HG03432 (cell line): ENCODE data around the gene SEL1L3.

ENCODE experiments used
- ATAC-seq: cut with Tn5 transposase; IDR thresholded peaks from one replicate; pipeline ENCODE4 v1.9.1; 2021; ENCODE audit warnings: mild to moderate bottlenecking, moderate library complexity; ENCODE audit not compliant: unreplicated experiment

SEL1L3 gene

DNA sequence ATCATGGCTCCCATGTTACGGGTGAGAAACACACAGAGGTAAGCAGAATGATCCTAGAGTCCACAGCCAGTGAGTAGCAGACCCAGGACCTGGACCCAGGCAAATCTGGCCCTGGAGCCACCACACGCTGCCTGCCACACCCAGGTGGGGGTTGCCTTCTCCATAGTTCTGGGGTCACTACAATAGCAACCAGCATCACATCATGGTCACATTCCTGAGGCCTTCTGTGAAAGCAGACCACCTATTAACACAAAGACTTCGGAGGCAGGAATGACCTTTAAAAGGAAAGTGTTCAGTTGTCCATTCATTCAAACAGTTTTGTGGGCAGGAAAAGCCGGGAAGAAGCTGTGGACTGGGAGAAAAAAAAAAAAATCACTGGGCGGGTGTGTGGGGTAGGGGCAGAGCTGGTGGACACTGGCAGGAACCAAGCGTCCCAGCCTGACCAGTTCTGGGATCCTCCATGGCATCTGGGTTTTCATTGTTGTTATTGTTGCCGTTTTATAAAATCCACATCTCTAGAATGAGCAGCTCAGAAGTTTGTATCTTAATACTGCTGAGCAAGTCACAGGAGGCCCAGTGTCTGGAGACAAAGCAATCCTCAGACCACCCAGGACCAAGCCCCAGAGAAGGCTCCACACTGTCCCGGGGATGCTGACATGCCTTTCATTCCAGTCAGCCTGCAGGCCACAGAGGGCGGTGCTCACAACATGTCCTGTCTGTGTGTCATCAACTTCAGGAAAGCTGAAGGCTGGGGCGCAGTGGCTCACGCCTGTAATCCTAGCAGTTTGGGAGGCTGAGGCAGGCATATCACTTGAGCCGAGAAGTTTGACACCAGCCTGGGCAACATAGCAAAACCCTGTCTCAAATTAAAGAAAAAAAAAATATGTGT, 67.0 kb downstream of the SEL1L3 start:
- no peak for ATAC-seq

DNA sequence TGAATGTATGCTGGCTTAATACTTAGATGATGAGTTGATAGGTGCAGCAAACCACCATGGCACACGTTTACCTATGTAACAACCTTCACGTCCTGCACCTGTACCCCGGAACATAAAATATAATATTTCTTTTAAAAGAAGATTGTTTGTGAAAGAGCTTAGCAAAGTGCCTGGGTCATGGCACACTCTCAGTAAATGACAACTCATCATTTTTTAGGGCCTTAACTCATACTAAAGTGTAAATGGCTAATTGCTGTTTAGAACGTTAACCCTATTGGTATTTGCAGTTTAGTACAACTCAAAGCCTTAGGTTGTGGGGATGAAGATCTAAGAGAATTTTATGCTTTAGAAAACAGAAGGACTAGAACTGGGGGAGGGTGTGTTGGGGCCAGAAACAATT, 67.7 kb downstream of the SEL1L3 start:
- no peak for ATAC-seq

DNA sequence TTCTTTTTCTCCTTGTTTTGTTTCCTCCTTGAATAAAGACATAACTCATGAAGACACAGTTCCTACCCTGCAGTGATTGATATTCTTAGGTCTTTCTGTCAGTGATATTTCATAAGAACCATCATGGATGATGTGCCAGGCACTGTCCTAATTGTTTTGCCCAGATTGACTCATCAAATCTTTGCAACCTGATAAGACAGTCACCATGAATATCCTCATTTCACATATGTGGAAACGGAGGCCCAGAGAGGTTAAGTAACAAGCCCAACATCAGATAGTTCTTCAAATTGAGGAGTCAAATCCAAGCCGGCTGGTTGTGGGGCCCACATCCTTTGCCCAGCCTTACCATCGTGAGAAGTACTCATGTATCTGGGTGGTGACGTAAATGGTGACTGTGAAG, 69.9 kb downstream of the SEL1L3 start:
- no peak for ATAC-seq

DNA sequence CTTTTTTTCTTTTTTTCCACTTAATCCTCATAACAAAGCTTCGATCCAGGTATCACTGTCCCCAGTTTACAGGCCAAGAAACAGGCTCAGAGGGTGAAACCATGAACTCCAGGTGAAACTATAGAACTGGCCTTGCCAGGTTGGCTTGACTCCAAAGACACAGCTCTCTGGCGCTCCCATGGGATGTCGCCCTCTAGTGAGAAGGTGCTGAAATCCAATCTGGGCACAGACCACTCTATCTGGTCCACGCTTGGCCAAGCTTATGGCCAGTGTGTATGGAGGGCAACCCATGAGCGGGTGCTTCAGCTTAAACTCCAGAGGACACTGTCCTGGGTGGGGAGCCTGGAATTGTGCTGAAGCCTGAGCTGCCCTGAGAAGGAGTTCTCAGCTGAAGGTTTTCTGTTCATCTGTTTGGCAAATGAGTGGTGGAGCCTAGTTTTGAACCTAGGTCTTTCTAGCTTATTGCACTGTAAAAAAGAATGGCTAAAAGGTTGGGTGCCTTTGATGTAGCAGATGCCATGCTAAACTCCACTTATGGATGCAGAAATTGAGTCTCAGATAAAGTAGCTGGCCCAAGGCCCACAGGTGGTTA, 70.5 kb downstream of the SEL1L3 start:
- ATAC-seq = no peak

DNA sequence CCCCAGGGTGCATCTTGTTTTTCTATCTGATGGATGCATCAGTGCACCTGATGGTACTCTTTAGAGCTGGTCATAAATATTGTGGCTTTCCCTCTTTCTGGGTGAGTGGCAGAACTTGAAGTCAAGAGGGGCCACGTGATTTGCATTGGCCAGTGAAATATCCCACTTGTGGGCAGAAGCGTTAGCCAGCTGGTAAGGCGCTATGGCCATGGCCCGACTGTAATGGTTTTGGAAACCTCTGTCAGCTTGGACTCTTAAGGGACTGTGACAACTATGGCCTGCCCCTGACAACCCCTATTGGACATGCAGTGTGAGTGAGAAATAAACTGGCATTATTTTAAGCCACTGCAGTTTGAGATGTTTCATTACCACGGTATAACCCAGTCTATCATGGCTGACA, 72.8 kb downstream of the SEL1L3 start:
- ATAC-seq = no peak

DNA sequence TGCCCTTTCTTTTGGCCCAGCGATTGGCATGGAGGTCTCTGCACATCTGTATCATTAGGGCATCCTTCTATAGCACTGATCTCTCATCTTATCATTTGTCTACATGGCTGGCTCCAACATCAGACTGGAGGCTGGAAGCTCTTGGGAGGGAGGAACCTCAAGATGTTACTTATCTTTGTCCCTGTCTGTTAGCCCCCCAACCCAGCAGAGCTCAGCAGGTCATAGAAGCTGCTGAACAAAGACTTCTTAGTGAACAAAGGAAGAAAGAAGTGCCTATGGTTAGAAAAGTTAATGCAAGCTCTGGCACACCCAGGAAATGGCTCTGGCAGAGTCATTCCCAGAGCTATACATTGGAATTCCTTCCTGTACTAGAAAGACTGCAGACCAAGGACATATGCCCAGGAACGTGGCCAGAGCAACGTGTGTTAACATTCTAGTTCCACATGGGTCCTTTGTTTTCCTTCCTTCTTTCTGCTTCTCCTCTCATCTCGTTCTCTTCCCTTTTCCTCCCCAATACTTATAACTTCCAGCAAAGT, 74.0 kb downstream of the SEL1L3 start:
- ATAC-seq = no peak

DNA sequence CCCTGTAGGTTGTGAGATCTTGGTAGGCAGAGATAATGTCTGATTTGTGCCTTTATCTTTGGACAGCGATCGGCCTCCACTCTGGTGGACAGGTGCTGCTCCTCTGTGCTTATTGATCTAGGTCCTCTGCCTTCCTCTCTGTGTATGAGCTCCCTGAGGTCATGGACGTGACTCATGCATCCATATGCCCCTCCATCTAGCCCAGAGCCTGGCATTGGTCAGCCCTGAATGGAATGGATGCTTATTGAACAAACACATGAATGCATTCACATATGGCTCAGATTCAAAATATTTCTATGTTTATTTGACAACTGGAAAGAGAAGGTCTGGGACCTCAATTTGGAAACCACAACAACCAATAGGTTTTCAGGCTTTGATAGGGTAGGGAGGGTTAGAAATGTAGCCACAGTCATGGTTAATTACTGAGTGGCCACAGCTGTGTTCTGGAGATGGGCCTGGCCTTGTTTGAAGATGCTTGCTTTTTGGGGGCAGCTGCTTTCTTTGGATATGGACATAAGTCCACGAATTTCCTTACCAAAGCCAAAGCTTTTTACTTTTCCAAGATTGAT, 76.2 kb downstream of the SEL1L3 start:
- no peak for ATAC-seq

DNA sequence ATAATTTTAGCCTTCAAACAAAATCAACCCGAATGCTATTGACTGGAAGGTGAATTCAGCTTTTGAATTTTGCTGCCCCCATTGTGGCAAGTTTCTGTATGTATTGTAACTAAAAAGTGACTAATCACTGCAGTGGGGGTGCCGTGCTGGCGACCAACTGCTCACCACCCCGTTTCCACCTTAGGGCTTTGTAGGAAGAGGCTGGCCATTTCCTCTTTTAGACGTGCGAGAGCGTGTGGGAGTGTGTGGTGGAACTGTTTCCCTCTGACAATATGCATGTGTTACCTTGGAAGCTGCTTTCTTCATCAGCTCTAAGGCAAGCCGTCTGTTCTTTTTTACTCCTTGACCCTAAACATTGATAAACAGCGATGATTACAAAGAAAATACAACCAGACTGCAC, 78.8 kb downstream of the SEL1L3 start:
- no peak for ATAC-seq

DNA sequence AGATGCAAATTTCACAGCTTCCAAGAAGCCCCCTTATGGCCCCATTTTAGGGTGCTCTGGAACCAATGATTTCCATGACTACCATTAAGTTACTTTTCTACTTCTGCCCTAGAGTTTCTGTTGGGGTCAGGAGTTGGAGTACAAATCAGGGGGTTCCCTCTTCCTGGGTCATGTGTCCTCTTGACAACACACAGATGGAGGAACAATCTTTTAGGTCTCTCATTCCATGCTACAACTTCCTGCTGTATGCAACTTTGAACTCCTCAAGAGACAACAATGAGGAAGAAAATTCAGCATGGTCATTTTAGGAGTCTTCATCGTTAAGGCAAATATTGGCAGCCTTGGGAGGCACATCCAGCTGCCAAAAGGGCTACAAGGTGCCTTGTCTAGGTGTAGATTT, 79.7 kb downstream of the SEL1L3 start:
- no peak for ATAC-seq

DNA sequence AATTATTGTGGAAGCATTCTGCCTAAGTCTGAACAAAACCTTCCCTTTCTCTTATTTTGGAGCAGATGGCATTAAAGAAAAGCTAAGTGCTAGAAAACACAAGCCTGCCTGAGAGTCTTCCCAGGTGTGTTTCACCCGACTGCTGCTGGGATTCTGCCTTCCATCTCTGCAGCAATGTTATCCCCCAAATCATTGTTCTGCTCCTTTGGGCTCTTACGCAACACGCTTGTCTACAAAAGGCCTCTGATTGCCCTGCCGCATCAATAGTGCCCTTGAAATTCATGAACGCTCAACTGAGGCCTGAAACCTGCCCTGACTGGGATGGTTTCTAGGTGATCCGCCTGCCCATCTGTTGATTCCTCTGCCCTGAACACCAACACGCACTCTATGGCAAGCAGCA, 80.3 kb downstream of the SEL1L3 start:
- ATAC-seq = no peak

DNA sequence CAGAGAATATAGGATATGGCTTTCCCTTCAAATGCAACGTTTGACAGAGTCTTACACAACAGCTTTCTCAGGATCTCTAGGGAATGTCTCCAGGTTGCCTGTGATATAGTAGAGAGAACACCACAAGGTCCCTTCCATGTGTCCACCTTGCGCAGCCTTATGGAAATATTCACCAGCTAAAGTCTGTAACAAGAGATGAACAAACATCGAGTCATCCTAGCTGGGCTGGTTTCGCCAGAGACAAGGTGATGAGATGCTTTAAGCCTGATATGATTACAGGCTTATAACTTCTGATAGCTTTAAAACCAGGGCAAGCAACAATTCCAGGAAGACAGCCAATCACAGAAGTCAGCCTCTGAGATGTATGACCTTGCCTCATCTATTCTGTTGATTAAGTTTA, 83.8 kb downstream of the SEL1L3 start:
- no peak for ATAC-seq

DNA sequence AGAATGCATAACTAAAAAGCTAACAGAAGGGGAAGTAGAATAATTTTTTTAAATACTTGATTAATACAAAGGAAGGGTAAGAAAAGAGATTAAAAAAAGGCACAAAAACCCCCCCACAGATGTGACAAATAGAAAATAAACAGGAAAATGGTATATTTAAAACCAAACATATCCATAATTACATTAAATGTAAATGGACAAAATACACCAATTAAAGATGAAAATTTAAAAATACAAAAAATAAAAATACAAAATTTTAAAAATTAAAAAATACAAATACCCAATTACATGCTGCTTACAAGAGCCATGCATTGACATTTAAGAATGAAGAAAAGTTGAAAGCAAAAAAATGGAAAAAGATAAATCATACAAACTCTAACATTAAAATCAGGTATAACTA, 86.0 kb downstream of the SEL1L3 start:
- no peak for ATAC-seq

DNA sequence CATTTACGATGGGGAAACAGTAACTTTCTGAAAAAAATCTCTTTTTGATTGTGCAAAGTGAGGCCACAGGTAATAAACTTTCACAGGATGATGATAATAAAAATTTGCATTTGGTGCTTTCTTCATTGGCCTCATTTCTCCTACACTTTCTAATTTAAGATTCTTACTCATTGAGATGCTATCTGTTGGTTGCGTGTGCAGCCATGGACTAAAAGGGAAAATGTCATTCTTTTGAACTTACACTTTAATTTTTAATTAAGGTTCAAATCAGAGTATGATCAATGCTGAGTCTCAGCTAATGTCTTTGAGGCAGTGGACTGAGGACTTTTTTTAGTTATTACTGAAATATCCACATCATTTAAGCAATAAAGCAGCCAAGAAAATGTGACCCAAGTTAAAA, 87.6 kb downstream of the SEL1L3 start:
- no peak for ATAC-seq

DNA sequence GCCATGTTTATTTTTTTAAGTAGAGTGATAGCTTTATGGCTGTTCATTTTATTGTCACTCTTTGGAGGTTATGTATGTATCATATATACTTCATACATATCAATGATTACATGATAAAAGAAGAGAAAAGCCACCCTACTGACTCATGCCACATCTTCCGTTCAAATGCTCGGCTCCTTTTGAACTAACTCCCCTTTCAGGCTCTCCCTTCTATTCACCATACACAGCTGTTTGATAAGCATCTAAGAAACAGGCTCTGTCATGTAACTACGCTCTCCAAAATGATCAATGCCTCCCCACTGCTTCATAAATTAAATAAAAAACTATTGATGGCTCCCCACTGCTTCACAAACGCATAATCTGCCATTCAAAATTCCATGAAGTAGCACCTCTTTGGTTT, 89.4 kb downstream of the SEL1L3 start:
- ATAC-seq = no peak

DNA sequence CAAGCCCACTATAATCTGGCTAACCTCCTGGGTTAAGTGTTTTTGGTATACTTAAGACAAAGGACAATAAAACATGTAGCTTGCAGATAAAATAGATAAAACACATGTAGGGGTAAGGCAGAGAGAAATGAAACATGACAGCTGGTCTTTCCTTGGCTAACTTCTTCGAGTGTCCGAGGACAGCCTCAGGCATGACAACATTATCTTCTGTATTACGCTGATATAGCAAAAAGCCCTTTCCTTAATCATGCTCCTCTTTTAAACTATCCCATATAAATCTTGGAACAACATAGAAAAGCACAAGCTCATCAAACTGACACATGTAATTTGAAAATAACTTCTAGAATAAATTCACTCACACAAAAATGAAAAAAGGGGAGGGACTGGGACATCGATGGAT, 91.1 kb downstream of the SEL1L3 start:
- ATAC-seq = no peak

DNA sequence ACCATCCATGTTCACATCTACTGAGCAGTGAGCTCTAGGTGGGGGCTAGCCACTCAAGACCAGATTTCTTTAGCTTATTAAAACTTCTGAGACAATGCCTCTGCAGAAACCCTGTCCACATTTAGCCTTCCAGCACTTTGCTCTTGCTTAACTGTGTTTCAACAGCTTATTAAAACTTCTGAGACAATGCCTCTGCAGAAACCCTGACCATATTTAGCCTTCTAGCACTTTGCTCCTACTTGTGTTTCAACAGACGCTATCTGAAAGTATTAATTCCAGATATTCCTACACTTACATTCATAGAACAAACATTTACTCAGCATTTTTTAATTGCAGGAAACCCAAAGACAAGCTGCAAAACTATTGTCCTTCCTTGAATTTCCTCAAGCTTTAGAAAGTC, 91.9 kb downstream of the SEL1L3 start:
- ATAC-seq = no peak

DNA sequence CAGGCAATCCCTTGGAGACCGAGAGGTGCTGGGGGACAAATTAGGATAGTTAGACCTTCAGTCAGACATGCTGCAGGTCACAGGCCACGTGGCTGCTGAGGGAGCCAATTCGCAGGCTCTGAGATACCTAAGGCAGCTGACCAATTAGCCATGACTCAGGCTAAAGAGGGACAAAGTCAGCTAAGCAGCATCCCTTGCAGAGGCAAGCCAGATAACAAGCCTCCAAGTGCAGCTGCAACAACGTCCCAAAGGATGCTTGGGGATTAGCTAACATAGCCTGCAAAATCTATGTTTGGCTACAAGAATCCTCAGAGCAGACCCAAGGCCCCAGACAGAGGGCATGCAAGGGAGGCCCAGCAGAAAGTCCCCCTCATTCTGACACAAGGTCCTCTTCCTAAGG, 93.5 kb downstream of the SEL1L3 start:
- ATAC-seq = no peak

DNA sequence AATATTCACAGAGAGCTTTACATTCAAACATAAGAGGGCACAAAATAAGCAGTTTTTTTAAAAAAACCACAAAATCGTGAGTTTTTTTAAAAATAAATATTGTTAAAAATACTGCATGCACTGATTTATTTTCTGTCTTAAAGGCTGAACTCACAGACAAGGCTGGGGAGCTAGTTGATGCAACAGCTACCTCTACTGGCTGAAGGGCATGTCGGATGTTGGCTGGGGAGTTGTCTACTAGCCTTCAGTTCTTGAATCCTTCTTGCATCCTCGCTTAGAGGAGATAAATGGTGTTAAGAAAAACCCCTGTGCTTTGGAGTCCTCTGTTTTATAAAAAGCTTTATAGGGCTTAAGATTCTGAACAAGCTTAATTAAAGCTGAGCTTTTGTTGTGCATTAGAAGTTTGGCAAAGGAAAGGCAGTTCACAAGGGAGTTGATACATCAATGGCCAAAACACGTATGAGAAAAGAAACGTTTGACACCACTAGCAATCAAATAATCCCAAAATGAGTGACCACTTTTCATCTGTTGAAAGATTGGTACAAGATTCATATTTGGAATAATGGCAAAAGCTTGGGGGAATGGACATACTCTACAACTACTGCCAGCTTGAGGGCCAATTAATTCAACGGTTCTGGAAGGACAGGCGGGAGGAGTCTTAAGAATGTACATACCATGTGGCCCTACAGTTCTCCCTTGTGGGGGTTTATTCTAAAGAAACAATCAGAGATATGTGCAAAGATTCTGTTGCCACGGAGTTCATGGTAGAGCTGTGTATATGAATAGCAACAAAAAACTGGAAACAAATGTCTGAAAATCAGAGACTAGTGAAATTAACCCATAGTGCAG, 94.7 kb downstream of the SEL1L3 start:
- peak; percentile 78 for ATAC-seq

DNA sequence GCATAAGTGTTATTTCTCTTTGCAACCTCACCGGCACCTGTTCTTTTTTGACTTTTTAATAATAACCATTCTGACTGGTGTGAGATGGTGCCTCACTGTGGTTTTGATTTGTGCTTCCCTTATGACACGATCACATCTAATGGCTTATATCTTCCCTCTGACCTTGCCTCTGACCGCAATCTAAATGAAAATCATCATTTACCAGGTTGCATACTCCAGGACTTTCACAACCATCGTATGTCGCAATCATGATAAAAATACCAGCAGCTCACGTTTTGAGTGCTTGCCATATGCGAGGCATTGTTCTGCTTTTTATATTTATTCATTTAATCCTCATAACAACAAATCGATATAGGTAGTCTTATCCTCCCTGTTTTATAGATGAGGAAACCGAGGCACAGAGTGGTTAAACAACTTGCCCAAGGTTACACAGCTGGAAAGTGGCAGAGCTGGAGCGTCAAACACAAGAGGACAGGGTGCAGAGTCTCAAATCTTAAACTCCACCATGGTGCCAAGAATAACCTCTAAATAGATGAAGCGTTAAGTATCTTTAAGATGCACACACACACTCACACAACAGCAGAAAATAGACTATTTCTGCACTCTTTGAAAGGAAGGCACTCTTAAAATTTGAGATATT, 102.2 kb downstream of the SEL1L3 start:
- no peak for ATAC-seq

DNA sequence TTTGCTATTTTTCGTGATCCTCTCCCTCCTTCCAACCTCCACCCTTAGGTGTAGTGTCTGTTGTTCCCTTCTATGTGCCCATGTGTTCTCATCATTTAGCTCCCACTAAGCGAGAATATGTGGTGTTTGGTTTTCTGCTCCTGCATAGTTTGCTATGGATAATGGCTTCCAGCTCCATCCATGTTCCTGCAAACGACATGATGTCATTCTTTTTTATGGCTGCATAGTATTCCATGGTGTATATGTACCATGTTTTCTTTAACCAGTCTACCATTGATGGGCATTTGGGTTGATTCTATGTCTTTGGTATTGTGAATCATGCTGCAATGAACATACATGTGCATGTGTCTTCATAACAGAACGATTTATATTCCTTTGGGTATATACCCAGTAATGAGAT, 102.7 kb downstream of the SEL1L3 start:
- no peak for ATAC-seq

DNA sequence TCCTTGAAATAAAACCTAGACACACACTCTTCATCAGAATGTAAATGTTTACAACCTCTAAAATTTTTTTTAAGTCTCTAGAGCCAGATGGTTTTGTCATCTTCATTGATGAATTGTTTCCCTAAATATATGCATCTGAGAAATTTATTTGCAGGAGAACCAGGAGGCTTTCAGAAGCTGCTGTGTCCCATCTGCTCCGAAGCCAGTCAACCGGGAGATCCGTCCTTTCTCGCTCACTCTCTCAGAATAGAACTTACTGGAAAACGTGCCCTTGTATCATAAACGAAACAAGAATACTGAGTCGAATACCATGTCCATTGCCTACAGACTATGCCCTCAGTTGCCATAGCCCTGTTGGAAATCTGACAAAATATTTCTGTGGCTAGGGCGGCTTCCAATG, 103.7 kb downstream of the SEL1L3 start:
- ATAC-seq = no peak
